NCI-H446 treated with DMSO at 0.1 percent for 48 hours (cell line): ENCODE measurements around the gene MEIOSIN.
"Not testable (repeated sequence)": the region's sequence is repeated elsewhere in the genome, so short reads cannot be mapped to it uniquely, and the experiment has no call there.

Experiments
- DNase-seq: peaks from one replicate; lab custom pipeline; 2025; lab: John Stamatoyannopoulos, UW

Gene MEIOSIN

DNA sequence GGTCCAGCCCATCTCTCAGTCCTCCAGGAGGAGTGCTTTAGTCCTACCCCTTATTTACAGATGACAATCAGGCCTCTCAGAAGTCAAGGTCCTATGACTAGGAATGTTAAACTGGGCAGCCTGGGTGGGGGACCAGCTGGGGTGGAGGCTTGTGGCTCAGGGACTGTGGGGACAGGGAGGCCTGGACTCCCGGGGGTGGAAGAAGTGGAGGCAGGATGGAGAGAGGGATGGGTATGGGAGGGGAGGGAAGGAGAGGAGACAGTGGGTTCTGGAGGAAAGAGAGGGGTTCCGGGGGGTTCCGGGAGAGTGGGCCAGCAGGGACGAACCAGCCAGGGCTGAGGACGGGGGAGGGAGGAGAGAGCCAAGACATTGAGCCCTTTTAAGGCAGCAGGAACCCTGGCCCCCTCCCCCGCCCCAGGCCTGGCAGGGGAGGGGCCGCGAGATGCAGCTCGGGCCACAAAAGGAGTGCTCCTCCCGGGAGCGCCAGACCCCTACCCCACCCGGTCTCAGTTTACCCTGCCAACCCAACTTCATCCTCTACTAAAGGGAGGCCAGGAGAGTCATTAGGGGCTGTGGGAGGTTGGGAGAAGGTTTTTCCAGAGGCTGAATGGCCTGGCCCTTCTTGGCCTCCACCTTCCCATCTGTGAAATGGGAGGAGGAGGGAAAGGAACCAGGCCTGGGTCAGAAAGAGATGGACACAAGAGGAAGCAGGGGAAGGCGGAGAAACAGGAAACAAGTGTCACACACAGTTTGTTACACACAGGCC, 47.4 kb downstream of the MEIOSIN start:
- DNase-seq = no peak

DNA sequence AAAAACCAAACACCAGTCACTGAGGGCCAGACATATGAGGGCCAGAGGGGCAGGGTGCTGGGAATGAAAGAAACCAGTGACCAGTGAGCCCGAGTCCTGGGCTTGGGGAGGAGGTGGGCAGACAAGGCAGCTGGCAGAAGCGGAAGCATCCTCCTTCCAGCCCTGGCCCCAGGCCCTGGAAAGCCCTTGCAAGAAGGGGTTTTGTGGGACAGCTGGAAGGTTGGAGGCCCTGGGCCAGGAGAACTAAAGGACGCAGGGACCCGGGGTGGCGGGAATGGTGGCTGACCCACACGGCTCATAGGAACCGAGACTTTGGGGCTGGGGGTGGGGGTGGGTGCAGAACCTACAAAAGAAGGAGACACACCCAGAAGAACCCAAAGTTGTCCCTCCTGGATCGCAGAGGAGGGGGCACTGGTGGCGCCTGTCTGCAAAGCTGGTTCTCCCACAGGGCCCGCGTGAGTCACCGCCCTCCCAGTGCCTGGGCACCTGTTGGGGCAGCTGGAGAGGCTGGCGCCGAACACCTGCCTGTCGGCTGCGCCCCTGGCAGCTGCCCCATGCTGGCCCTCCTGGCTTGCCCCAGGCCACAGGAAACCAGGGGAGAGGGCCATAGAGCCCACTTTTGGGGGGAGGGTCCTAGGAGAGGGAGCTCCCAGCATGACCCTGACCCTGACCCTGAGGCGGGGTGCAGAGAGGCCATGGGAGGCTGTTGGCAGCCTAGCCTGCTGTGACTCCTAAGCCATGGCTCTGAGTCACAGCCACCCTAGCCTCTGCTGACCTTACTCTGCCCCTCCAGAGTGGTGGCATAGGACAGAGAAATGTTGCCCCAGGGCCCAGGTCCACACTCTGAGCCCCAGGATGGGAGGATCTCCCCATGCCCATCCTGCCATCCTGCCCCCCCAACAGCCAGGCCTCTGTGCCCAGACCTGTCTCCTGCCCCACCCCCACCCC, 48.2 kb downstream of the MEIOSIN start:
- DNase-seq = peak; percentile 10

DNA sequence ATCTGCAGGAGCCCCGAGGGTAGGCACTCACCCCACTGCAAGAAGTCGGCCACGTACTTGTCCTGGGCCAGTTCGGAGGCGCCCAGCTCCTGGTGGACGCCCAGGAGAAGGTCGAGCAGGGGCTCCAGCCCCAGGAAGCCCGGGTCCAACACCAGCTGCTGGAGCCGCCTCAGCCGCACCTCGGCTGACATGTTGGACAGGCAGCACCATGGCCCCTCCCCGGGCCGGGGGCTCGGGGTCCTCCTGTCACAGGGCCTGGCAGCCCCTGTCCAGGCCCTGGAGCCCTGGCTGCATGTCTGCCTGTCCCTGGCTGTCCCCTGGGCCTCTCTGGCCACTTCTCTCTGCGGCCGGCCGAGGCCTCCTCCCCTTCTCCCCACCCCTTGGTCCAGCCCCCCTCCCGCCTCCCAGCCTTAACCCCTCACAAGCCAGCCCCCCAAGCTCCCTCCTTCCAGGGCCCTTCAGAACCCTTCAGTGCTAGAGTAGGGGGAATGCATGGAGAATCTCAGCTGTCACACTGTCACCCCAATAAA, 49.0 kb downstream of the MEIOSIN start, which contains the start of gene DMPK:
DMPK (minus strand) TSS at position 329 of the 530 bp plus-strand sequence; CDS start at position 191, 138 bp downstream.
- DNase-seq = no peak

DNA sequence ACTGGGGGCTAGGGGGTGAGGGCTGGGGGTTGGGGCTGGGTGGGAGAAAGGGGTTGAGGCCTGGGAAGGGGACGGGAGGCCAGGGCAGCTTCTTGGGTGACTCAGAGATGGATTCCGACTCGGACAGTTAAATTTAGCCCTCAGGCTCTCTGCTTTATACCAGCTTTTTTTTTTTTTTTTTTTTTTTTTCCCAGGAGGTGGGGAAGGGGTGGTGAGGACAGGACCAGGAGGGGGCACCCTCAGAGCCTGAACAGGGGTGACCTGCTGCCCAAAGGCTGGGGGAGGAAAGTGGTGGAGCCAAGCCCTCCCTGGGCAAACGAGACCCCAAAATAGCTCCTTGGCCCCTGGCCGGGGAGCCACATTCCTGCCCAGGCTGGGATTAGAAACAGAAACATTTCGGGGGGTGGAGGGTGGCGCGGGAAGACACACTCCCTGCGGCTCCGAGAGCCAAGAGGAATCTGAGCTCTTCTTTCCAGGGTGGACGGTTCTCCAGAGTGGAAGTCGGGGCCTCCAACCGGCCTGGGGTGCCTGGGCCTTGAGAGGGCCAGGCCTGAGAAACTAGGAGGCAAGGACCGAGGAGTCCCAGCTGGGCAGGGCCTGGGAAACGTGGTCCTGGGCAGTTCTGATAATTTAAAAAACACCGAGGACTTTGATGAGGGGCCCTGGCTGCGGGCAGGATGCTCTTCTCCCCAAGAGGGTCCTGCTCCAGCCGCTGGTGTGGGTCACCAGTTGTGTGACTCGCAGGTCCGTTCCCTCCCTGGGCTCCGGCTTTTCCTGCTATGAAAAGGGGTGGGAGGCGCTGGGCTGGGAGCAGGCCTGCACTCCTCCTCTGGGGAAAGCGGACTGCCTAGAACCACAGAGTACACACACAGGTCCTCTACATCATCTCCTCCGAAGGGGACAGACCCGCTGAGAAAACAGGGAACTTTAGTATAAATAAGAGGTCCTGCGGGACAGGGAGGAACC, 49.9 kb downstream of the MEIOSIN start:
- no peak for DNase-seq

DNA sequence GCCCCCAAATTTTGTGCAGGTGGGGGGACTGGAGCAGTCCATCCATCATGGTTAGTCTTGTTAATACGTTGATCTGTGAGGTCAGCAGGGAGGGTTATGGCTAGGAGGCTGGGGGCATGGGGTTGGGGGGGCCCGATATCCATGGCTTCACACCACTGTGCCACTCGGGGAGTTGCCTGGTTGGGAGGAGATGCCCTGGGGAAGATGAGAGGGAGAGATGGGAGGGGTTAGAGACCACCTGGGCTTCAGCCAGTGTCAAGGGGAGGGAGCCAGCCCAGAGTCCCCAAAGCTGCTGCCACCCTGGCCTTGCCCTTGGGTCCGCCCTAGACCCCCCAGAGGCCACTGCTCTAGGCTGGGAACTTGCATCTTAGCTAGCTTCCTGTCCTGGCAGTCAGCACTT, 50.9 kb downstream of the MEIOSIN start:
- DNase-seq = no peak

DNA sequence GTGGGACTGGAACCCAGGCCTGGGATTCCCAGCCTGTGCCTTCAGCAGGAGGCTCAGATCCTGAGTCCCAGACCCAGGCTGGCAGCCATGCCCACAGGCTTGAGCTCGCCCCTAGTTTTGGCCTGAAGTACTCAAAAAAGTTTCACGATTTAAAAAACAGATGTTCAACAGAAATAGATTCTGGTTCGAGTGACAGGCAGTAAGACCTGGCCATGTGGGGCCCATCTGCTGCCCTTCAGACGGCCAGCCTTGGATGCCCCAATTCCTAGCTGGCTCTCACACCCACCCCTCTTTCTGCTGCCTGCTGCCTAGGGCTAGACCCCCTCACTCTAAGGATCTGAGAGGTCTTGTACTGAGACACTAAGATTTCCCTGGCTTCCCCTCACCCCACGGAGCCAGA, 51.9 kb downstream of the MEIOSIN start:
- no peak for DNase-seq

DNA sequence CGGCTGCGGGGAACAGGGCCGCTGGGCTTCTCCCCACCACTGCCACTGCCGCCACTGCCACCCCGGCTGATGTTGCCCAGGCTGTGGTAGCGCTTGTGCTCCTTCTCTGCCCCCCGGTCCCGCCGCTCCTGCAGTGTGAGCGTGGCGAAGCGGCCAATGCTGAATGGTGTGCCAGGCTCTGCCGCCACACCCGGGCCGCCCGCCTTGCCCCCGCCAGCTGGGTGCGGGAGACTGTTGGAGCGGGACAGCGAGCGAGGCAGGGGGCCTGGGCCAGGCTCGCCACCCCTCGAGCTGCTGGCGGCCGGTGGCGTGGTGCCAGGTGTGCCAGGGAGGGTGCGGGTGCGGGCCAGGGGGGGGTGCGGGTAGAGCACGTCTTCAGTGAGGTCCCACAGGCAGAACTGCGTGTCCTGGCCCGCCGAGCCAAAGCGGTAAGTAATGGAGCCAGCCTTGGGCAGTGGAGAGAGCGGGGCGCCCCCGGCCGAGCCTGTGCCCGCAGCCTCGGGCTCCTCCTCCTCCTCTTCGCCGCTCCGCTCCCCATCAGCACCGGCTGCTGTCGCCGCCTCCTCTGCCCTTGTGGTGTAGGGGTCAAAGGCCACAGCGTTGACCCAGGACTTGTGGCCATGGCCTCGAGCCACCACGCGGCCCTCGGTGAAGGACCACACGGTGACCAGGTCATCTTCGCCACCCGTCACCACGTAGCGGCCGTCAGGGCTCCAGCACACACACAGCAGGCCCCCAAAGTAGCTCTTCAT, 52.7 kb downstream of the MEIOSIN start:
- DNase-seq = no peak

DNA sequence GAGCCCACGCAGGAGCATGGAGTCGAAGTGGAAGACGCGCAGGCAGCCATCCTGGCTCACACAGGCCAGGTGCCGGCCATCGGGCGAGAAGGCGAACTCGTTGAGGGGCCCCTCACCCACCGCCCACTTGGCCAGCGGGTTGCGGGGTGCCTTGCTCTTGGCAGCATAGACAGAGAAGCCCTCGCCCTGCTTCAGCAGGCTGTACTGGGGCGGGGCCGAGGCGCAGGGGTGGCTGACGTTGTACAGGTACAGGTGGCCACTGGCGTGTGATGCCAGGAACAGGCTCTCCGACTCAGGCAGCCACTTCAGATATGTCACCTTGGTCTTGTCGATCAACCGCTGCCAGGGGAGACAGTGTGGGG, 53.3 kb downstream of the MEIOSIN start:
- DNase-seq = no peak

DNA sequence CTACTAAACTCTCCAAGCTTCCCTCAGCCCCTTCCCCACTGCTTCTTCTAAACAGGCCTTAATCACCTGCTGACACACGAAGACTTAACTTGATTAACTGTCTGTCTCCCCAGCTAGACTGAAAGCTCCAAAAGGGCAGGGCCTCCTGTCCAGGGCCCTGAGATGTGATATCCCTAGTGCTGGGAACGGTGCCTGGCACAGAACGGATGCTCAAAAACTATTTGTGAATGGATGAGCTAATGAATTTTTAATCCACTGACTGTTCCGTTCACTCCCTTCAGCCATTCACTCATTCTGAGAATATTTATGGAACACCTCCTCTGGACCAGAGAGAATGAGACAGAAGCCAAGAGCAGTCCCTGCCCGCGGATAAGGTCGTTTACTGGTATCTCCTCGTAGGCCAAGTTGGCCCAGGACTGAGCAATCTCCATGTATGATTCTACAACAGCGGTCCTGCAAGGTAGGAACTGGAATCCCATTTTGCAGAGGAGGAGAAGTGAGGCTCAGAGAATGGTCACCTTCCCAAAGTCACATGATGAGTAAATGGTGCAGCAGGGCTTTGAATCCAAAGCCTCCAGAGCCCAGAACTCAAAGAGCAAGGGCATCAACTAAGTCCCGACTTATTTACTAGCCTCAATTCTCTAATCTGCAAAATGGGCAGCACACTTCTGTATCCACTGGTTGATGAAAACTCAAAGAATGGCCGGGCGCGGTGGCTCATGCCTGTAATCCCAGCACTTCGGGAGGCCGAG, 56.0 kb downstream of the MEIOSIN start:
- no peak for DNase-seq

DNA sequence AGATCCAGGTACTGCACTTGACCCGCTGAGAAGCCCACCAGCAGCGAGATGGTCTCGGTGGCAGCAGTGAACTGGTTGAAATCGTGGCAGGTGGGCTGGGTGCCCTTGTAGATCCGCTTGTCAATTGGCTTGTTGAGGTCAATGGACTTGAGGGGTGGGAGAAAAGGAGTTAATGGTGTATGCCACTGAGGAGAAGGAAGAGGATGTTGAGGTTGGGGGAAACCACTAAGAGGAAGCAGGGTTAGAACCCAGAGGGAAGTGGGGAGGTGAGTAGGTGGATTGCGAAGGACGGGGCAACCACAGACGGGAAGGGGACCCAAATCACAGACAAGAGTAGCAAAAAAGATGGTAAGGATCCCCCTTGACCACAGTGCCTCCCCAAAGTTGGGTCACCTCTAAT, 57.7 kb downstream of the MEIOSIN start:
- DNase-seq = no peak

DNA sequence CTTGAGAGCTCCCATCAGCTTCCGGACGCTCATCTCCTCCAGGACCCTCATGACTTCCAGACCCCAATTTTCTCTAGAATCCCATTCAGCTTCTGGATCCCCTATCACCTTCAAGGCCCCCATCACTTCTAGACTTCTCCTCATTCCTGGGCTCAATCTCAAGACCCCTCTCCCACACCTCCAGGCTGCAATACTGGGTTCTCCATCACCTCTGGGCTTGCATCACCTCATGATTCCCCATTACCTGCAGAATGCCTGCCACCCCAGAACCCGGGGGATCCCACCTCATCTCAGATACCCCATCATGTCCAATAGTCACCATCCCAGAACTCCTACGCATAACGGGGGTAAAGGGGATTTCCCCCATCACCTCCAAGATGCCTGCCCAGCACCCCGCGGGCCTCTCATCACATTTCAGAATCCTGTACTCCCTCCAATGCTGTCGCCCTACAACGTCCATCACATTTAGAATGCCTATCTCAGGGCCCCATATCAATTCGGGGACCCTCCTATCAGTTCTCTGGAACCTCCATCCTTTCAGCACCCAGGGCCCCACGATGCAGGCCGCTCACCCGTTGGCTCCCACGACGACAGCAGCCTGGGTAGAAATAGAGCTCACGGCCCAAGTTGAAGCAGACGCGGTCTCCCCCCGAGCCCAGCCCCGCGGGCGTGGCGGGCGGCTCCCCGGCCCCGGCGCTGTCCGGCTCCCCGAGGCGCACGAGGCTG, 58.7 kb downstream of the MEIOSIN start:
- no peak for DNase-seq

DNA sequence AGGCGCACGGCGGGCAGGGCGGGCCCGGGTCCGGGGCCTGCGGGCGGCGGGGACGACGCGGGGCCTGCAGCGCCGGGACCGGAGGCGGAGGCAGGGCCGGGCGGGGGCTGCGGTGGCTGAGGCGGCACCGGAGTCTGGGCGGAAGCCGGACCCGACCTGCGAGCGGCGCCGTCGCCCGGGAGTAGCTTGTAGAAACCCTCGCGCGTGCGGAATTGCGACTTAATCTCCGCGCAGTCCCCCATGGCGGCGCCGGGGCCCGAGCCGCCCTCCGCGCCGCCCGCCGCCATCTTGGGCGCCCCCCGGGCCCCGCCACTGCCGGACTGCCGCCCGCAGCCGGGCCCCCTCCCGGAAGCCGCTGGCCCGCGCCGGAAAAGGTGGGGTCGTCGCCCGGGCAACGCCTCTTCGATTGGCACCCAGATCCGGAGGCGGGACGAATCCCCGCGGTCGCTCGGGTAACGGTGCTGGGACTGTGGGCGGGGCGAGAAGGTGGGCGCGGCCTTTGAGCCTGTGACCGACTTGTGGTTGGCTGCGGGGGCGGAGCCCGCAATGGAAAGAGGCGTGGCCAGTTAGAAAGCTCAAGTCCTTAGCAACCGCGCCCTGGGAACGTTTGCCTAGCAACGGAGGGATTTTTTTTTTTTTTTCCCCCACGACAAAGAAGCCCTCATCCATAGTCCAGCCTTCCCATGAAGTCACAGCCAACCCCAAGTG, 59.4 kb downstream of the MEIOSIN start, which contains the start of gene DMWD:
DMWD (minus strand) TSS at position 376 of the 708 bp plus-strand sequence; CDS start at position 287, 89 bp downstream.
- peak; percentile 97 for DNase-seq

DNA sequence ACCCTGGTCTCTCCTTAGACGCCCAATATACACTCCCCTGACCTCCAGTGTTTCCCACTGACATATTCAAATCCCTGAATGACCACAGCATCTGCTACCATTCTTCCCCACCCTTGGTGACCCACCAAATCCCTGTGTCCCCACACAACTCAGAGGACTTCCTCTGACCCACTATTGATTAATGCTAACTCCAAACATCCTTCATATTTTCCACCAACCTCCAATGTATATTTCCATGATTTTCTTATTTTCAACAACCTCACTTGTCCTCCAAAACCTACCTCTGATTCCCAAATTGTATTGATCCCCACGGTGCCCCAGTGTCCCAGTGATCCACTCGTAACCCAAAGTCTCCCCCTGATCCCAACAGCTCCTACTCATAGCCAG, 59.9 kb downstream of the MEIOSIN start:
- no peak for DNase-seq

DNA sequence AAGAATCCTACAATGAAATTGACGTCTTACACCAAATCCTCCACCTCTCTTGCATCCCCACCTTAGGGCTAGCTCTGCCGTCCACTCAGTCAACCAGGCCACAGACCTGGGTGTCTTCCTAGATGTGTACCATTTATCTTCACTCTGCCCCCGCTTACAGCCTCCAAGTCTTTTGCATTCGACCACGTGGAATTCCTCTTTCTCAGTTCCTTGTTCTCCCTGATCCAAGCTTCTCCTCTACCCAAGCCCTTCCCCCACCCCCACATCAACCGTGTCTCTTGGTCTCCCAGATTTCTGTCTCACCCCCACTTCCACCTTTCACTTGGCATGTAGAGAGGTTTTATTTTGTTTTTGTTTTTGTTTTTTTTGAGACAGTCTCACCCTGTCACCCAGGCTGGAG, 60.6 kb downstream of the MEIOSIN start:
- DNase-seq = no peak

DNA sequence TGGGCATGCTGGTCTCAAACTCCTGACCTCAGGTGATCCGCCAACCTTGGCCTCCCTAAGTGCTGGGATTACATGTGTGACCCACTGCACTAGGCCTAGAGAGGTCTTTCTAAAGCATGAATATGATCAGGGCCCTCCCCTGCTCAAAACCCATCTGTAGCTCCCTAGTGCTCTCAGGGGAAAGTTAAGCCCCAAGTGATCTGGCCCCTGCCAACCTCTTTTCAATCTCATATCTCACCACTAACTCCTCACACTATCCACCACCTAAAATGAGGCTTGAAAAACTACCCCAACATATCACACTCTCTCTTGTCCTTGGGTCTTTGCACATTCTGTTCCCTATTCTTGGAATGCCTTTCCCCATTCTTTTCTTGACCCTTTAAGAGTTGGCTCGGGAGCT, 61.4 kb downstream of the MEIOSIN start:
- DNase-seq = no peak

DNA sequence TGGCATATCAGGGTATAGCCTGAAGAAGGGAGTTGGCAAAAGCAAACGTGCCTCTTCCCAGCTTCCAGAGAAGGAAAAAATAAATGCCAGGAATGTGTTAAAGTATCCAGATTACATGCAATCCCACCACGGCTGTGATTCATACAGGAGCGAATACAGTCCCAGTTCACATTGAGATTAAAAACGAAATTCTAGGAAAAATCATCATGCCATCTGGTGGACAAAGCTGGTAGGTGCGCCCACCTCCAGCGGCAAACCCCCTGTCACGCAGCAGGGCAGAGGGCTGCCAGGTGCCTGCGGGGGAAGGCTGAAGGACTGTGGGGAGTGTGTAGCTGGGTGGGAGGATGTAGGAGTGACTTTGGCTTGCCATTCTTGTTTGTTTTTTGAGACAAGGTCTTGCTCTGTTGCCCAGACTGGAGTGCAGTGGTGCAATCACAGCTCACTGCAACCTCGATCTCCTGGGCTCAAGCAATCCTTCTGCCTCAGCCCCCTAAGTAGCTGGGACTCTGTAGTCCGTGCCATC, 65.8 kb downstream of the MEIOSIN start:
- no peak for DNase-seq

DNA sequence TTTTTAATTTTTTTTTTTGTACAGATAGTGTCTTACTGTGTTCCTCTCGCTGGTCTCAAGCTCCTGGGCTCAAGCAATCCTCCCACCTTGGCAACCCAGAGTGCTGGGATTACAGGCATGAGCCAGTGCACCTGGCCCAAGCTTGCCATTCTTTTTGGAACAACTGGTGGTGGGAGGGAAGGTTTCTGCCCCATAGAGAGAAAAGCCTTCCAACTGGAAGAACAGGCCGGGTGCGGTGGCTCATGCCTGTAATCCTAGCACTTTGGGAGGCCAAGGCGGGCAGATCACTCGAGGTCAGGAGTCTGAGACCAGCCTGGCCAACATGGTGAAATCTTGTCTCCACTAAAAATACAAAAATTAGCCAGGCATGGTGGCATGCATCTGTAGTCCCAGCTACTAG, 66.3 kb downstream of the MEIOSIN start:
- not testable (repeated sequence) for DNase-seq

DNA sequence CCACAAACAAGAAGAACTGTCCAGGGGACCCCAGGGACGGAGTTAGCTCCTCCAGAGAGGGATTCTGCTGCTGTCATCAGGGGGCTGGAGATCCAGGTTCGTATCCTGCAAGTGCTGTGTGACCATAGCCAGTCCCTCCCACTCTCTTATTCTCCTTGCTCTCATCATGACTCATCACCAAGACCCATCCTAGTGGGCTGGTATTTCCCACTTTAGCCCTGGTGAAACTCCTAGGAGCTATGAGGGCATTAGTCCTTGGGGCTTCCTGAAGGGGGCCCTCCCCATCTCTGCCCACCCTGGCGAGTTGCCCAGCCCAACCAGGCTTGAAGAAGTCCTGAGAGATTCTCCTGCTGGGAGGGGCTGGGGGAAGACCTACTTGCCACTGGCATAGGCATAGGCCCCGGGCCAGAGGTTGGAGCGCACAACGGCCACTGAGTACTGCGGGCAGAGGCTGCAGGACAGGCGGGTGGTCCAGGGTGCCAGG, 66.9 kb downstream of the MEIOSIN start:
- no peak for DNase-seq
